Measurements from ENCODE around the gene C6orf62.

- TF ChIP-seq CTCF (IDR thresholded peaks at IDR 0.05) = no peak
- no peak for TF ChIP-seq EZH2 (IDR thresholded peaks at IDR 0.05; ENCODE audit: borderline replicate concordance, insufficient read depth, low read depth, low read length, poor library complexity, severe bottlenecking)
These were observed 54.6 kb downstream of the C6orf62 start for GRCh38 chr6:24664046-24664987.
